Mesothelial cell of epicardium (in vitro differentiated cells): ENCODE data around the gene CD81. TPM values are rescaled to one million over a fixed set of nuclear protein-coding genes. Genes with fewer than 3 reads are reported as not detected.

ENCODE experiments used
- DNase-seq, 2 experiments: peaks; one replicate each; pipeline ENCODE4 v3.0.0; 2021; ENCODE audit warnings: low spot score in 2 of 2; ENCODE audit not compliant: unreplicated experiment in 2 of 2
- H3K27ac Mint-ChIP-seq: 2 replicates; pipeline ENCODE4 v1.8.0; 2021; ENCODE audit warnings: mixed read lengths
- H3K27me3 Mint-ChIP-seq: 2 replicates; pipeline ENCODE4 v1.8.0; 2021; ENCODE audit warnings: low read depth, mixed read lengths
- H3K36me3 Mint-ChIP-seq: 2 replicates; pipeline ENCODE4 v1.8.0; 2021; ENCODE audit warnings: mixed read lengths
- H3K4me1 Mint-ChIP-seq: 2 replicates; pipeline ENCODE4 v1.8.0; 2021; ENCODE audit warnings: mixed read lengths
- H3K4me3 Mint-ChIP-seq: 2 replicates; pipeline ENCODE4 v1.8.0; 2021; ENCODE audit warnings: mild to moderate bottlenecking, moderate library complexity, mixed read lengths
- H3K9me3 Mint-ChIP-seq: 2 replicates; pipeline ENCODE4 v1.8.0; 2021; ENCODE audit warnings: mixed read lengths
- CTCF ChIP-seq: fragments of 200-600 bp; sonication (generic); IDR thresholded peaks from one replicate; pipeline ENCODE4 v1.5.0; 2021; ENCODE audit warnings: antibody characterized with exemption; ENCODE audit not compliant: unreplicated experiment
- total RNA-seq: library from RNA; stranded (reverse); gene quantifications from 3 replicates; pipeline ENCODE4 v1.2.1, GENCODE V29; 2021

CD81 gene
- total RNA-seq, 1 donor from 2014 or later = 410 TPM

GRCh38 chr11:2367266-2368160 lies 9.6 kb upstream of the CD81 start:
- Mint-ChIP-seq H3K27ac (no peak overlapping the region), H3K4me1 (no peaks in the 10 kb centered on the region), H3K9me3 (peaks cover 6% of the 10 kb centered on the region), H3K36me3 (no peaks in the 10 kb centered on the region), H3K27me3 (no peaks in the 10 kb centered on the region), H3K4me3 (no peak overlapping the region)
- no peak for TF ChIP-seq CTCF
- no peak for DNase-seq

GRCh38 chr11:2368178-2368850 lies 8.8 kb upstream of the CD81 start:
- no peak overlapping the region for H3K27ac Mint-ChIP-seq
- H3K9me3 Mint-ChIP-seq = peaks cover 10% of the 10 kb centered on the region
- no peak for DNase-seq
- no peaks in the 10 kb centered on the region for H3K27me3 Mint-ChIP-seq
- no peaks in the 10 kb centered on the region for H3K36me3 Mint-ChIP-seq
- no peak for TF ChIP-seq CTCF
- H3K4me1 Mint-ChIP-seq = no peaks in the 10 kb centered on the region
- H3K4me3 Mint-ChIP-seq = no peak overlapping the region

- H3K9me3 Mint-ChIP-seq = peaks cover 10% of the 10 kb centered on the region
- H3K27me3 Mint-ChIP-seq = no peaks in the 10 kb centered on the region
- TF ChIP-seq CTCF = no peak
- H3K27ac Mint-ChIP-seq = no peak overlapping the region
- no peak for DNase-seq
- H3K4me3 Mint-ChIP-seq = no peak overlapping the region
- no peaks in the 10 kb centered on the region for H3K4me1 Mint-ChIP-seq
- H3K36me3 Mint-ChIP-seq = no peaks in the 10 kb centered on the region
These were observed 8.3 kb upstream of the CD81 start for GRCh38 chr11:2368851-2369180.

GRCh38 chr11:2369320-2369719 lies 7.8 kb upstream of the CD81 start:
- Mint-ChIP-seq H3K36me3 (no peaks in the 10 kb centered on the region), H3K27ac (no peak overlapping the region), H3K27me3 (no peaks in the 10 kb centered on the region), H3K4me1 (no peaks in the 10 kb centered on the region), H3K9me3 (peaks cover 10% of the 10 kb centered on the region), H3K4me3 (no peak overlapping the region)
- DNase-seq = no peak
- TF ChIP-seq CTCF = no peak

GRCh38 chr11:2369896-2370295 lies 7.2 kb upstream of the CD81 start:
- no peak for TF ChIP-seq CTCF
- no peaks in the 10 kb centered on the region for H3K4me1 Mint-ChIP-seq
- H3K27ac Mint-ChIP-seq = no peak overlapping the region
- H3K27me3 Mint-ChIP-seq = no peaks in the 10 kb centered on the region
- H3K36me3 Mint-ChIP-seq = no peaks in the 10 kb centered on the region
- H3K4me3 Mint-ChIP-seq = no peak overlapping the region
- DNase-seq = no peak
- peaks cover 10% of the 10 kb centered on the region for H3K9me3 Mint-ChIP-seq
